K562 (cell line): ENCODE results near the gene TCOF1. TPM values are rescaled to one million over a fixed set of nuclear protein-coding genes. Genes with fewer than 3 reads are reported as not detected.

Source experiments
- ATAC-seq: fragments of 200-7000 bp; cut with Tn5 transposase; 3 replicates; pipeline ENCODE4 v1.9.1; 2020; ENCODE audit warnings: moderate library complexity
- BruUV-seq: library from RNA; stranded (reverse); fragments of 400-500 nt; replicated peaks from 2 replicates; lab custom pipeline; 2021; lab: Mats Ljungman, UMichigan
- CTCF ChIA-PET: fragments of 300-600 bp; formaldehyde crosslinking; extraction: SDS; loops from one replicate; lab custom pipeline; 2021; ENCODE audit warnings: low intra/inter-chr PET ratio; lab: Yijun Ruan, JAX
- POLR2A ChIA-PET: fragments of 300-600, 350-650 bp; sonication (Branson Sonifier 250); formaldehyde crosslinking; extraction: SDS; loops from one replicate; lab custom pipeline; 2021; ENCODE audit warnings: antibody characterized with exemption, inconsistent platforms; lab: Yijun Ruan, JAX
- DNase-seq, 4 experiments: peaks; one replicate each; pipeline versions ENCODE4 v3.0.0 to v3.0.0-alpha.2; 2011 to 2018; ENCODE audit warnings: low spot score in 3 of 4, mixed read lengths in 3 of 4; ENCODE audit errors: extremely low read depth in 1 of 4
- FAIRE-seq: peaks from 2 replicates; lab custom pipeline; 2011; peaks lifted over from hg19 to GRCh38; lab: Jason Lieb, UNC
- H2AFZ ChIP-seq: 2 replicates; pipeline ENCODE4 v1.6.0; 2011; ENCODE audit warnings: low read depth, low read length, control low read depth, inconsistent platforms
- H3K27ac ChIP-seq: fragments of 200-600 bp; 3 replicates; pipeline ENCODE4 v1.8.0; 2011; ENCODE audit warnings: low read depth, mild to moderate bottlenecking, control low read depth, inconsistent platforms, low read length, moderate library complexity, mixed read lengths; ENCODE audit errors: extremely low read depth
- H3K27me3 ChIP-seq, 2 experiments: fragments of 300-600 bp in 1 of 2; 2 replicates in 1 of 2; 3 replicates in 1 of 2; pipeline versions ENCODE4 v1.6.0 to v1.8.0; 2011; ENCODE audit warnings: inconsistent platforms in 2 of 2, low read length in 2 of 2, mild to moderate bottlenecking in 1 of 2, mixed read lengths in 1 of 2, moderate library complexity in 1 of 2; ENCODE audit not compliant: control insufficient read depth in 2 of 2, insufficient read depth in 2 of 2
- H3K36me3 ChIP-seq: fragments of 300-600 bp; 3 replicates; pipeline ENCODE4 v1.8.0; 2011; ENCODE audit warnings: mild to moderate bottlenecking, low read length, inconsistent platforms; ENCODE audit not compliant: control insufficient read depth, insufficient read depth
- H3K4me1 ChIP-seq, 2 experiments: fragments of 200-600 bp in 1 of 2; replicated peaks in 1 of 2; 2 replicates in 1 of 2; 3 replicates in 1 of 2; pipeline versions ENCODE4 v1.5.1 to v1.8.0; 2011; ENCODE audit warnings: inconsistent platforms in 2 of 2, low read length in 2 of 2, mild to moderate bottlenecking in 1 of 2, mixed read lengths in 1 of 2, moderate library complexity in 1 of 2; ENCODE audit not compliant: control insufficient read depth in 2 of 2, insufficient read depth in 2 of 2
- H3K4me2 ChIP-seq: 2 replicates; pipeline ENCODE4 v1.6.1; 2011; ENCODE audit warnings: low read length, control low read depth, inconsistent platforms, mixed read lengths; ENCODE audit not compliant: insufficient read depth
- H3K4me3 ChIP-seq: fragments of 200-600 bp; sonication (generic), shearing (Covaris generic); 2 replicates; pipeline ENCODE4 v1.5.1; 2016; ENCODE audit warnings: control low read depth, inconsistent platforms
- H3K79me2 ChIP-seq: fragments of 200-600 bp; 3 replicates; pipeline ENCODE4 v1.8.0; 2011; ENCODE audit warnings: low read length, inconsistent platforms; ENCODE audit not compliant: control insufficient read depth, insufficient read depth
- H3K9ac ChIP-seq, 2 experiments: 2 replicates each; pipeline versions ENCODE4 v1.6.0 to v1.6.1; 2011; ENCODE audit warnings: low read depth in 2 of 2, low read length in 2 of 2, control low read depth in 1 of 2, inconsistent platforms in 1 of 2, mild to moderate bottlenecking in 1 of 2, mixed read lengths in 1 of 2; ENCODE audit not compliant: insufficient read depth in 1 of 2
- H3K9me1 ChIP-seq: one replicate; pipeline ENCODE4 v1.6.0; 2011; ENCODE audit warnings: inconsistent platforms, mild to moderate bottlenecking, low read length, moderate library complexity; ENCODE audit not compliant: control insufficient read depth, insufficient read depth
- H3K9me3 ChIP-seq: replicated peaks from 2 replicates; pipeline ENCODE4 v1.5.1; 2011; ENCODE audit warnings: low read depth, low read length, inconsistent platforms; ENCODE audit not compliant: control insufficient read depth, insufficient read depth
- H4K20me1 ChIP-seq: replicated peaks from 2 replicates; pipeline ENCODE4 v1.6.1; 2011; ENCODE audit warnings: low read length, inconsistent platforms, mixed read lengths; ENCODE audit not compliant: control insufficient read depth, insufficient read depth
- PHF8 ChIP-seq: fragments of 200-600 bp; sonication (generic); IDR thresholded peaks from 2 replicates; pipeline ENCODE4 v1.6.1; 2012; ENCODE audit warnings: mixed run types, mild to moderate bottlenecking, inconsistent platforms, low read length, moderate library complexity, borderline replicate concordance
- WGBS: fragments of 100-300 bp; shearing (Covaris generic); methylation state at CpG from one replicate; pipeline ENCODE4 v1.1.6; 2016; ENCODE audit warnings: low coverage, mixed read lengths; ENCODE audit not compliant: insufficient coverage; ENCODE audit errors: missing lambda C conversion rate; 5-methylcytosine and 5-hydroxymethylcytosine counted together
- in situ Hi-C: fragments of 300-500 bp; cut with MboI; formaldehyde crosslinking; loops from 4 replicates; pipeline ENCODE4 v1.15.0; 2018; ENCODE audit warnings: inconsistent platforms, mixed read lengths
- intact Hi-C: fragments of 100-400 bp; cut with micrococcal nuclease; formaldehyde crosslinking; loops from 2 replicates; pipeline ENCODE4 v1.14.2; 2022
- polyA plus RNA-seq, 8 experiments: library from polyadenylated mRNA; depleted of rRNA in 4 of 8; stranded (reverse) in 5 of 8; unstranded in 3 of 8; fragments of >200 nt; fragmentation: Nextera tagmentation in 2 of 8; fragmentation: Illumina TruSeq in 1 of 8; extraction: Ambion mirVana in 2 of 8; extraction: Trizol in 1 of 8; gene quantifications; 2 replicates each; pipeline versions ENCODE4 v1.2.1 to v1.2.3, GENCODE V29; 2011 to 2014; ENCODE audit warnings: inconsistent platforms in 1 of 8, missing spikeins in 1 of 8
- total RNA-seq, 7 experiments: library from RNA; depleted of rRNA in 6 of 7; stranded (reverse); fragments of >200 nt in 6 of 7; fragmentation: Illumina TruSeq in 2 of 7; extraction: Trizol in 2 of 7; gene quantifications; 2 replicates each; pipeline versions ENCODE4 v1.2.1 to v1.2.3, GENCODE V29; 2011 to 2021; ENCODE audit warnings: low replicate concordance in 1 of 7
- TF ChIP-seq, protein P1 (sequence below): sonication (generic); formaldehyde crosslinking; IDR thresholded peaks from 2 replicates; pipeline ENCODE4 v1.9.0; 2022; ENCODE audit warnings: mild to moderate bottlenecking, missing genetic modification reagents

The TCOF1 gene
- total and polyA plus RNA-seq, 9 of the 15 experiments (the other 6 are each of a cell fraction or from before 2014, with no cell fraction given): 9.8 to 134 (median 61.7) TPM

- FAIRE-seq: no peak
- no peaks in the 10 kb centered on the region for H3K27me3 ChIP-seq
- no peak overlapping the region for H2AFZ ChIP-seq
- ATAC-seq: peak; percentile 50; the same call in 2 of the 3 replicates
- peak in 2 of 4 experiments; percentile 48 to 50 for DNase-seq
- H3K9me3 ChIP-seq: no peaks in the 10 kb centered on the region
- WGBS: 83% methylated on average over 13 of the region's 13 CpGs
- H3K9me1 ChIP-seq: no peaks in the 10 kb centered on the region
- 0 out of 2 replicates have a peak, but pooled peaks cover 4% of the 10 kb centered on the region for H4K20me1 ChIP-seq
- no TSS peak for BruUV-seq
- CTCF ChIA-PET: interaction anchor here (0.6 kb wide), 1 partner anchor 211 kb away, joined by 3 read pairs; no protein-coding TSS in a partner anchor
- H3K79me2 ChIP-seq: no peaks in the 10 kb centered on the region; the same call in 2 of the 3 replicates
- no peak overlapping the region for H3K9ac ChIP-seq
- H3K36me3 ChIP-seq: peaks cover 99% of the 10 kb centered on the region
- H3K27ac ChIP-seq: no peak overlapping the region
- POLR2A ChIA-PET: interaction anchor here (0.5 to 1.9 kb wide), 3 partner anchors 10 to 18 kb away, joined by 3 to 6 read pairs (median 6); no protein-coding TSS in a partner anchor
- no peak for TF ChIP-seq PHF8
- TF ChIP-seq, protein P1, sequence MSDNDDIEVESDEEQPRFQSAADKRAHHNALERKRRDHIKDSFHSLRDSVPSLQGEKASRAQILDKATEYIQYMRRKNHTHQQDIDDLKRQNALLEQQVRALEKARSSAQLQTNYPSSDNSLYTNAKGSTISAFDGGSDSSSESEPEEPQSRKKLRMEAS (CRISPR knock-in tag): peak; percentile 45; the same call in 1 of the 2 replicates
- TF ChIP-seq, all 486 proteins: peak for 1
- no peak overlapping the region for H3K4me2 ChIP-seq
- no peak overlapping the region for H3K4me3 ChIP-seq
- 0 out of 5 replicates have a peak, but pooled peaks cover 0 to 3% of the 10 kb centered on the region in 2 experiments for H3K4me1 ChIP-seq
- intact Hi-C loops: no loop called here
- in situ Hi-C loops: no loop called here
Observed at GRCh38 chr5:150389531-150390266, 32.2 kb downstream of the TCOF1 start.
